SK-N-MC (cell line): ENCODE measurements around the gene ERF.

Experiments
- DNase-seq: peaks from one replicate; pipeline ENCODE4 v3.0.0-alpha.2; 2011; ENCODE audit warnings: low read depth, low spot score
- H3K27ac ChIP-seq: fragments of 200-600 bp; sonication (generic); 2 replicates; pipeline ENCODE4 v1.5.1; 2016; ENCODE audit warnings: mixed run types
- H3K36me3 ChIP-seq: fragments of 200-600 bp; sonication (generic); 2 replicates; pipeline ENCODE4 v1.6.1; 2017; ENCODE audit warnings: antibody characterized with exemption, low read length, mixed read lengths; ENCODE audit not compliant: insufficient read depth
- H3K4me3 ChIP-seq: fragments of 200-600 bp; sonication (generic); 2 replicates; pipeline ENCODE4 v1.5.1; 2016
- H3K9ac ChIP-seq: fragments of 200-600 bp; sonication (generic); 2 replicates; pipeline ENCODE4 v1.8.0; 2017; ENCODE audit warnings: mixed run types, mixed read lengths; ENCODE audit not compliant: insufficient read length
- H3K9me3 ChIP-seq: fragments of 200-600 bp; sonication (generic); 2 replicates; pipeline ENCODE4 v1.6.1; 2017; ENCODE audit warnings: low read depth, mild to moderate bottlenecking, antibody characterized with exemption, low read length, moderate library complexity, mixed read lengths
- EZH2 ChIP-seq: fragments of 200-600 bp; sonication (generic); IDR thresholded peaks from one replicate; pipeline ENCODE4 v1.6.1; 2017; ENCODE audit warnings: antibody characterized with exemption
- FOXP2 ChIP-seq: optimal IDR thresholded peaks from 2 replicates; pipeline ENCODE3; 2011; ENCODE audit warnings: mild to moderate bottlenecking, moderate library complexity; ENCODE audit not compliant: insufficient read depth; ENCODE audit errors: extremely low read length, control extremely low read depth
- POLR2AphosphoS5 ChIP-seq: IDR thresholded peaks from 2 replicates; pipeline ENCODE4 v1.6.1; 2012; ENCODE audit warnings: mild to moderate bottlenecking, low read depth, low read length, borderline replicate concordance

ERF gene

GRCh38 chr19:42250183-42250665, 4.7 kb downstream of the ERF start:
- Histone ChIP-seq H3K36me3 (peaks cover 18% of the 10 kb centered on the region), H3K9me3 (no peaks in the 10 kb centered on the region), H3K9ac (peak overlapping the region; percentile 19), H3K4me3 (peak overlapping the region; percentile 72), H3K27ac (peak overlapping the region; percentile 81)
- DNase-seq = no peak
- TF ChIP-seq POLR2AphosphoS5 = no peak
- no peak for TF ChIP-seq FOXP2
- no peak for TF ChIP-seq EZH2

DNA sequence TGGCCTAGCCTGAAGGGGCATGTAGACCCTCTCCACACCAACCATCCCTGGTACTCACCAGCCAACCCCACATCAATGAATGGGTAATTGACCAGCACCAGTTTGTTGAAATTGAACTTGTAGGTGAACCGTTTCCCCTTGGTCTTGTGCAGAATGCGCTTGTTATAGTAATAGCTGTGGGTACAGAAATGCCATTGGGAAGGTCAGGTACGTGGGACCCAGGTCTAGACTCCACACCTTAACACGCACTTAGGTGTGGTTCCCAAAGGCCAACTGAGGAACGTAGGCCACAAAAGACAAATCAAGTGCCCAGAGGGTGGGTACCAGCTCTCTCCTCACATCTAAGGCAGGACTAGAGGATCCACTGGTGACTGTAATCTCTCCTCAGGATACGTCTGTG, 5.2 kb downstream of the ERF start:
- no peak for DNase-seq
- Histone ChIP-seq H3K9me3 (no peaks in the 10 kb centered on the region), H3K36me3 (peaks cover 18% of the 10 kb centered on the region), H3K9ac (no peak overlapping the region), H3K4me3 (no peak overlapping the region), H3K27ac (peak overlapping the region; percentile 81)
- TF ChIP-seq POLR2AphosphoS5 (no peak), EZH2 (no peak), FOXP2 (no peak)

- Histone ChIP-seq H3K4me3 (no peak overlapping the region), H3K27ac (peak overlapping the region; percentile 81), H3K9ac (no peak overlapping the region), H3K9me3 (no peaks in the 10 kb centered on the region), H3K36me3 (peaks cover 18% of the 10 kb centered on the region)
- no peak for DNase-seq
- TF ChIP-seq FOXP2 (no peak), POLR2AphosphoS5 (no peak; the same call in 1 of the 2 replicates), EZH2 (no peak)
Observed at GRCh38 chr19:42249149-42249750, 5.7 kb downstream of the ERF start.

GRCh38 chr19:42248270-42249148, 6.4 kb downstream of the ERF start:
- TF ChIP-seq POLR2AphosphoS5 (peak; percentile 60), FOXP2 (no peak)
- Histone ChIP-seq H3K9ac (no peak overlapping the region), H3K4me3 (no peak overlapping the region), H3K27ac (peak overlapping the region; percentile 80), H3K36me3 (peaks cover 18% of the 10 kb centered on the region), H3K9me3 (no peaks in the 10 kb centered on the region)
- no peak for DNase-seq

- no peak for DNase-seq
- no peak for TF ChIP-seq FOXP2
- no peak for TF ChIP-seq EZH2
- no peak; the same call in 1 of the 2 replicates for TF ChIP-seq POLR2AphosphoS5
- peaks cover 18% of the 10 kb centered on the region for H3K36me3 ChIP-seq
- no peaks in the 10 kb centered on the region for H3K9me3 ChIP-seq
- peak overlapping the region; percentile 80 for H3K27ac ChIP-seq
- H3K9ac ChIP-seq = no peak overlapping the region
- no peak overlapping the region for H3K4me3 ChIP-seq
Observed at GRCh38 chr19:42247640-42248199, 7.2 kb downstream of the ERF start.

- TF ChIP-seq FOXP2 = no peak
- peak; percentile 14 for TF ChIP-seq POLR2AphosphoS5
- no peak for TF ChIP-seq EZH2
- H3K27ac ChIP-seq = peak overlapping the region; percentile 83
- DNase-seq = no peak
- no peak overlapping the region for H3K4me3 ChIP-seq
- peaks cover 18% of the 10 kb centered on the region for H3K36me3 ChIP-seq
- H3K9ac ChIP-seq = no peak overlapping the region
- no peaks in the 10 kb centered on the region for H3K9me3 ChIP-seq
Observed at GRCh38 chr19:42246922-42247639, 7.8 kb downstream of the ERF start.

DNA sequence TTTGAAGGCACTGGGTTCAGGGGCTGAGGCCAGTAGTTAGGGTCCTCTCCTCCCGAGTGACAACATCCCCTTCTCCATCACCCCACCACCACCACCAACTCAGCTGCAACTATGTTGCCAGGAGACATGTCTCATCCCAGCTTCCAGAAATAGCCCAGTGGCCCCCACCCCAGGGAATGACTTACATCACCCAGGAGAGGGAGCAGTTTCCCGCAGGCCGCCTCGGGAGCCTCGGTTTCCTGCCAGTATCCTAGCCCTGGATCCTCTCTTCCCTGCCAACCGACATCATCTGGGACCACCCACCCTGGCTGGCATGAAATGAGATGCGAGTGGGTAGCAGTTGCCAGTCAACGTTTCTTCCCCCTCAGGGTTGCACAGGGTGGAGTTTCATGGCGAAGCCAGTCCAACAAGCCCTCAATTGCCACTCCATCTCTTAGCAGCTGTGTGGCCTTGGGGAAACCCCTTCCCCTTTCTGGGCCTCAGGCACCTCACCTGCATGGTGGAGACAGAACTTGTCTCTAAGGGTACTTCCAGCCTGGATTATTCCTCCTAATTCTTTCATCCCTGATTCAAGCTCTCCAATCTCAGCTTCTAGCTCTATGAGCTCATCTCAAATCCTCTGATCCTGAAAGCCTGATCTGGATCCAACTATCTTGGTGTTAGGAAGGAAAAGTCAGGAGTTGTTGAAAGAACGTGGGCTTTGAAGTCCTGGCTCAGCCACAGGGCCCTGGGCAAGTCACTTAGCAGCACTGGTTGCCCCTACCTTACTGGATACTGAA, 8.6 kb downstream of the ERF start:
- H3K27ac ChIP-seq = peak overlapping the region; percentile 83
- H3K9me3 ChIP-seq = no peaks in the 10 kb centered on the region
- no peak for DNase-seq
- peaks cover 18% of the 10 kb centered on the region for H3K36me3 ChIP-seq
- H3K9ac ChIP-seq = no peak overlapping the region
- no peak overlapping the region for H3K4me3 ChIP-seq
- TF ChIP-seq EZH2 = no peak
- no peak; the same call in none of the 2 replicates for TF ChIP-seq POLR2AphosphoS5
- no peak for TF ChIP-seq FOXP2
